Stimulated activated CD8-positive, alpha-beta memory T cell treated with anti-CD3 and anti-CD28 coated beads, Interleukin-4, amount 100 ng/mL, for 24 hours (primary cell): ENCODE results near the gene RASGRP2.
"Not testable (repeated sequence)": the region's sequence is repeated elsewhere in the genome, so short reads cannot be mapped to it uniquely, and the experiment has no call there.

Source experiments
- DNase-seq: peaks from one replicate; pipeline ENCODE4 v3.0.0-alpha.2; 2020; ENCODE audit warnings: low read depth

Gene RASGRP2

DNA sequence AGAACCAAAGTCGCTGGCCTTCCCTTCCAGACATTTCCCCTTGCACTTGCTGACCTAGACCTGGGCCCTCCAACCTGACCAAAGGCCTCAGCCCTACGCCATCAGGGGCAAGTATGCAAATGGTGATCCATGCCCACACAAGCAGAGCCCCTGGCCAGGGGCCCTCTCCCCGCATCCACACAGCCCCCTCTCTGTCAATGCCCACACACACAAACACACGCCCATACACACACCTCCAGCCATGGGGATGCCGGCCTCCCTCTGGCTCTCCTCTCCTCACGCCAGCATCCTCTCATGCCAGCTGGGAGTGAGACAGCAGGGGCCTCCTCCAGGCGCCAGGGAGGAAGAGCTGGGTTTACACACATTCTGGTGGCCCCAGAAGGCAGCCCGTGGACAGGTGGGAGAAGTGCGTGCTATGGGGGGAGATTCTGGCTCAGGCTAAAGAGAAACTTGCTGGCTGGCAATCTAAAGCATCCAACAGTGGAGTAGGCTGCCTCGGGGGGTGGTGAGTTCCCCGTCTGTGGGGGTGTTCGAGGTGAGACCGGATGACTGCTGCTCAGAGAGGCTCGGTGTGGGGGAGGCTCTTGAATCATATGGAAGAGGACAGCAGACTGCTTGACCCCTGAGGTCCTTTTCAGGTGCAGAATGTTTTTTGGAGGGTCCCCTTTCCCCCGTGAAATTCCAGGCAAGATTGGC lies 25.7 kb downstream of the RASGRP2 start:
- no peak for DNase-seq

DNA sequence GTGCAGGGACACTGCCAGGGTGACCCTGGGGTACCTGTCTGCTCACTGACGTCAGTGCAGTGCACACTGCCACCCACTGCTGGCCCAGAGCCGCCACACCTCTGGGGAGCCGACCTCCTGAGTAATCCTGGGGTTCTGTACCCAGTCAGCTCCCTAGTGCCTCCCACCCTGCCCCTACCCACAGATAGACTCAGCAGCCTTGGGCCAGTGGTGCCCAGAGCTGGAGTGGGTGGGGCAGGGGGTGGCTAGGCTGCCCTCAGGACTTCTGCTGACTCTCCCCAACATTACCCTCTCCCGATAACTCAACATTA lies 26.7 kb downstream of the RASGRP2 start:
- no peak for DNase-seq

DNA sequence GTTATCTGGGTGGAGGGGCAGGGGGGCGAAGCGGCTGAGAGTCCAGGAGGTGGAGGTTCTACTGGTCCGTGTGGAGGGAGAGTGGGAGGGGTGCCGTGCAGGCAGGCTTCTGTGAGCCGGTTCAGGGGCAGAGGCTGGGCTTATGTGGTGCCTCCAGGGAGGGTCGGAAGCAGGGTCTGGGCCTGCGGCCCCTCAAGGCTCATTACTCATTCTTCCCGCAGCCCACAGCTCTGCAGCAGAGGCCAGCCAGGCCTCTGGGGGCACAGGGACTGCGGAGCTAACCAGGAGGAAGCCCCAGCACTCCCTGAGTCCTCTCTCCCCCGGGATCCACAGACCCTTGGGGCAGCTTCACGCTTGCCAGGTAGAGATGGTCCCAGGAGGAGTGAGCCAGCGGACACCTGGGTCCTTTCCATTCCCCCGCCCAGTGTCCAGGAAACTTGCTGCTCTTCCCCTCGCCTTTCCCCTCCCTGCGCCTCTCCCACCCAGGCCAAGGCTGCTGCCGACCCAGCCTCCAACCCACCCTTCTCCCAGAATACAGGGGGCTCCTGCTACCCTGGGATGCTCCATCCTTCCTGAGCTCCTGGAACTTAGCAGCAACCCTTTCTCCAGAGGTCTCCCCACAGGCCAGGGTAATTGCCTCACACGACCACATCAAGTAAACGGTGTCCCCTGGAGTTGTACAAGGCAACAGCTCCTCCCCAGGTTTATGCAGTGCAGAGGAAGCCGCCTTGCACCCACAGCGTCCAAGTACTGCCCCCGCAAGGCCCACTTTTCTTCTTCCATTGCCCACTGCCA lies 27.3 kb downstream of the RASGRP2 start:
- DNase-seq = no peak

DNA sequence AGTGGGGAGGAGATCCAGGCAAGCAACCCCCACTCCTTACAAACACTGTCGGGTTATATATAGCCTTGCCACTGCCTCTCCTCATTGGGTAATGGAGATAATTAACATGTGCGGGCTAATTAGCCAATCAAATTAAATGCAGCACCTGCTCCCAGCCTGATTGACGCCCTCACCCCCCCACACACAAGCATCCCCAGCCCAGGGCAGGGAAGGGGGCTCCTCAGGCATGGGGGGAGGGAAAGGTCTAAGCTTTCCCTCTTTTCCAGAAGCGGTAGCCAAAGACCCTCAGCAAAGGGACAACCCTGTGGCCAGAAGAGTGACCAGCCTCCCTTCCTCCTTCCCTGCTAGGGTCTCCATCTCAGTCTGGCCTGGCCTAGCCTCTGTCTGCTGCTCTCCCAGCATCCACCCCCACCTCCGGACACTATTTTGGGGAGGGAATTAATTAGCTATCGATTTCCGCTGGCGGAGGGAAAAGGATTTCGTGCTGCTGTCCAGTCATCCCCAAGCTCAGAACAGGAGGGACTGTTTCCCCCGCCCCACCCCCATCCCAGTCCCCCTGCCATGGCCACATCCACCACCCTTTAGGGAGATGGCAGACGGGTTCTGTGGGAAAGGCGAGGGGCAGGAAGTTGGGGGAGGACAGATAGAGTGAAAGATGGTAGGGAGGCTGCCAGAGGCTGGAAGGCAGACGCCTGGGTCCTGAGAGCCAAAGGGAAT lies 28.0 kb downstream of the RASGRP2 start:
- DNase-seq = no peak

DNA sequence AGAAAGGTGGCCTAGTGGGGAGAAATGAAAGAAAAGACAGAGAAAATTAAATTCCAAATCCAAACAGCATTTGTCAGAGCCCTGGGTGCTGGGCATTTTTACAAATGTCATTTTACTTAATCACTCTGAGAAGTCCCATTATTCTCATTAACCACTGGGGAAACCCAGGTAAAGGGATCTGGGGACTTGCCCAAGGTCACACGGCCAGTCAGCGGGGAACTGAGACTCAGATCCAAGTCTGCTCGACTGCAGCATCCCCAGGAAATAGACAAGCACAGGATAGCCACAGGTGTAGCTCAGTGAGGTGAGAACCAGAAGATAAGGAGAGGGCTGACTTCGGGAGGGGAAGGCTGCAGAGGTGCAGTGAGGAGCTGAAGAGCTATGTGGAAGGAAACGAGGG lies 28.8 kb downstream of the RASGRP2 start:
- DNase-seq = no peak

DNA sequence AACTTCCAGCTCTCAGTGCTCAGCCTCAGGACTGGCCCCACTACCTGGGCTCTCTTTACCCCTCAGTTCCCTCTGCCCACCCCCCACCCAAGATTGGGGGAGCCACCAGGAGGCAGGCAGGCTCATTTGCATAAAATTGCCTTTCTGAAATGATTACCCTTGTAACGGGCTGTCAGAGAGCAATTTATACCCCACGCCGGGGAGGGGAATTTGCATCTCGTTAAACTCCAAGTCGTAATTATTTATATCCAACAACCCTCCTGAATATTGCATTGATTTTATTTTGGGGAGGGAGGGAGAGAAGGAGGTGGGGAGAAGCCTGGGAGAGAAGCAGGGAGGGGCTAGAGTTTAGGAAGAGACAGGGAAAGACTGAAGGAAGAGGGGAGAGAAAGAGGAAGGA lies 29.3 kb downstream of the RASGRP2 start:
- no peak for DNase-seq

DNA sequence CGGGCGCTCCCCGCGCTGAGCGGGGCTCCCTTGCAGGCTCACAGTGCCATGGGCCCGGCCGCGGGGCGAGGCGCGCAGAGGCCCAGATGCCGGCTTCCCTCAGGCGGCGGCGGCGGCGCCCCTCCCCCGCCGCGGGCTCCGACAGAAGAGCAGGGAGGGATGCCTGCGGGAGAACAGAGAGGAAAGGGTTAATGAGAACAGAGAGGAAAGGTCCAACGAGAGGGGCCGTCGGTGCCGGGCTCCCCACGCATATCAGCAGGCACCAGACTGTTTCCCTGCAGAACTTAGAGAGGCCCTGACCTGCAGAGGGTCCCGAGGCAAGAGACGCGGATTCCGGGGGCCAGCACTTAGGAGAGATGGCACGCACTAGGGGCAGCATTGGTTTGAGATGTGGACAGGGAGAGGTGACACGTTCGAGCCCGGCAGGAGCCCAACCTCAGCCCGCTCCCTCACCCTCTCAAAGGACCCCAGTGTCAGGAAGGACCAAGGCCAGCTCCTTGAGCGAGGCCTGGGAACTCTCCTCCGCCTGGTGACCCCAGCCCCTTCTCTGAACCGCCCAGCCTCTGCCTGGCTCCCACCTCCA lies 30.1 kb downstream of the RASGRP2 start:
- no peak for DNase-seq

DNA sequence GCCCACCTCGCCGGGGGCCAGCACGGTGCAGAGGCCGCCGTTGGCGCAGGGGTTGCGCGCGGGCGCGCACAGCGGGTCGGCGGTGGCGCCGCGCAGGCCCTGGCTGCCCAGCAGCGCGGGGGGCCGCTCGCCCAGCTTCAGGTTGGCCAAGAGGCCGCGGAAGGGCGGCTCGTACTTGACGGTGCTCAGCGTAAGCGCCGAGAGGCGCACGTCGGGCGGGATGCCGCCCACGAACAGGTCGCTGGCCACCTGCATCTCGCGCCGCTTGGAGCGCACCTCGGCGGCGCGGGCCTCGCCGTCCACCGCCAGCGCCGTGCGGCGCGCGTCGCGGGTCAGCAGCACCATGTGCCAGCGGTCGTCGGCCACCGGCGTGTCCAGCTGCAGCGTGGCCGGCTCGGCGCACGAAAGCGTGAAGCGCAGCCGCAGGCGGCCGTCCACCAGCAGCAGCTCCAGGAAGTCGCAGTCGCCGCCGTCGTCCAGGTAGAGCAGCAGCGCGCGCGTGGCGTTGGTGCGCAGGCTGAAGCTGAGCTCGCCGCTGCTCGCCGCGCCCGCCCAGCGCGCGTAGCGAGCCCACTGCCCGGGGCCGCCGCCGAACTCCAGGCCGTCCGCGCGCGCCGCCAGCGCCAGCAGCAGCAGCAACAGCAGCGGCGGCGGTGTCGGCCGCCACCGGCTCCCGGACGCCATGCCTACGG lies 30.8 kb downstream of the RASGRP2 start:
- no peak for DNase-seq

DNA sequence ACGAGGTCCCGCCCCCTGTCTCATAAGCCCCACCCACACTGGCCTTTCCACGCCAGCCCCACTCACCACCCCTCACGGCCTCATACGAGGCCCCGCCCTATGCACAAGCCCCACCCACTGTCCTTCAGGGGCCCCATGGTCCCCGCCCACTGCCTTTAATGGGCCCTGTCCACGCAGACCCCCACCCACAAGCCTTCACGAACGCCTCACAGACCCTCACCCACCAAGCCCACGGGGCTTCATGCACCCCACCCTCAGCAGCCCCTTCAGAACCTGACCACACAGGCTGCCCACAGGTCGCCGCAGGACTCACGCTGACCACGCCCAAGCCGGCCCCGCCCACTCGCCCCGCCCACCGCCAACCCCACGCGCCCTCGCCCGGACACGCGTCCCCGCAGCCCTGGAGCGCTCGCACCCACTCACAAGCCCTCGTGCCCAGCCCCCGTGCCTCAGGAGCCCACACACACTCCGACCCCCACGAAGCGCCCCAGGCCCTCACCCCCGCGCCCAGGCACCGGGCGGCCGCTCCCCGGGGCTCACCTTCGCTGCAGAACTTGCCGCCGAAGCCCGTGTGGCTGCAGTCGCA lies 31.4 kb downstream of the RASGRP2 start:
- DNase-seq = no peak

DNA sequence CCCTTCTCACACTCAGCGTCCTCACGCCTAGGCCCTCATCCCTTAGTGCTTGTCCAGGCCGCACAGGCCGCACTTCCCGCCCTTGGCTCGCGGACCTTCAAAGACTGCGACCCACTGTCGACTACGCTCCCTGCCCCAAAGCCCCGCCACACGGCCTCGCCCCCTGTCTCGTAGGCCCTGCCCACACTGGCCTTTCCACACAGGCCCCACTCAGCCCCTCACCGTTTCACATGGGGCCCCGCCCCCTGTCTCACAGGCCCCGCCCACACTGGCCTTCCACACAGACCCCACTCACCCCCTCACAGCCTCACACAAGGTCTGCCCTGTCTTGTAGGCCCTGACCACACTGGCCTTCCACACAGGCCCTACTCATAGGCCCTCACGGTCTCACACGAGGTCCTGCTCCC lies 32.0 kb downstream of the RASGRP2 start:
- no peak for DNase-seq

DNA sequence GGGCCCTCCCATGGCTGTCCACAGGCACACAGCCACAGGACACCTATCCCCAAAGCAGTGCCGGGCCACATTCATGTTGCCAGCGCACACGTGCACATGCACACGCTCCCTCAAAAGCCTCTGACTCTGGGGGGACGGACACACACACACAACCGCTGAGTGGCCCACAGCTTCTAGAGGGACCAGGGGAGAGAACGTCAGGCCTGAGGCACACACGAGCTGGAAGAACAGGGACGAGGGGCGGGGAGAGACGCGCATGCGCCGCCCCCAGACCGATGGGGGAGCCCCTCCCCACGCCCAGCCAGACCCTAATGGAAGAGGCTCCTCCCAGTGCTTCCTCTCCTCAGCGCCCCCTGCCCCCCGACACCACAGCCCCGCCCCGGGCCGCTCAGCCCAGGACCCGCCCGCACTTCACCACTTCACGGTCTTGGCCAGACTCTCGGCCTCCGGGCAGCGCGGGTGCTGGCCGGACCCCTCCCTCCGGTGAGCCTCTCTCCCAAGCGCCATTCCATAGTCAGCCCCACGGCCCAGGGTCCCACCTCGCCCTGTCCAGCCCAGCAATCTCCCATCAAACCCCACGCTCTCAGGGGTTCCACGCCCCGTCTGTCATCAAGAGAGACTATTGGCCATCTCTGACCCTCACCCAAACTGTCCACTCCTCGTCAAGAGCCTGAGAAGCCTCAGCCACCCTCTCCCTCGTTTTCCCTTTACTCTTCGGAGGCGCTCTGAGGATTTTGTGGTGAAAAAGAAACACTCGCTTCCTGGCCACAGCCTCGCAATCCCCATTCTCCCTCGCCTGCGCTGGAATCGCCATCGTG lies 32.6 kb downstream of the RASGRP2 start:
- no peak for DNase-seq

DNA sequence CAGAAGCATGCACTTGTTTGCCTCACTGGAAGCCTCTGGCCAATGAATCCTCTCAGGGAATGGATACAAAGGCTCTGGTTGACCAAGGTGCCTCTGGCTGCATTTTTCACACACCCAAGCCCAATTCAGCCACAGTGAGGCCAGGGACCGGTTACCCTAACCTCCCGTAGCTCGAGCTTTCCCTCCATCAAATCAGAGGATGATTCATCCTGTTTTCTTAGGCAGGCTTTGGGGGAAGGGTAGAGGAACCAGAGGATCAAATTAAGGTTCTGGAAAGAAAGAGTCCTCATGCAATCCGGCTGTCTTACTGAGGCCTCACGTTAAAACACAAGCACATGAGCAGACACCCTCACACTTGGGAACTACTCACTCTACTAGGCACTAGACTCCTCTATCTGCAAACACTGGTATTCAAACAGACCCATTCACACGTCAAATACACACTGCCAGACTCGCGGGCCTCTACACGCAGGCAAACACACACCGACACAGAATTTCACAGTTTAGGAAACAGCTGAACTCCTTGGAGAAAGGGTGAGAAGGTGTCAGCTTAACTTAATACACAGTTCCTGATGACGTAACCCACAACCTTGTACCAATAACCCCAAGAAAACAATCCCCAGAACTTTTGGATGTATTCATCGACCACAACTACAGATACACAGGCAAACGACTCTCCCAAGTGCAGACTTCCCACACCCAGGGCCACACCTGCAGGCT lies 33.4 kb downstream of the RASGRP2 start:
- DNase-seq = no peak

DNA sequence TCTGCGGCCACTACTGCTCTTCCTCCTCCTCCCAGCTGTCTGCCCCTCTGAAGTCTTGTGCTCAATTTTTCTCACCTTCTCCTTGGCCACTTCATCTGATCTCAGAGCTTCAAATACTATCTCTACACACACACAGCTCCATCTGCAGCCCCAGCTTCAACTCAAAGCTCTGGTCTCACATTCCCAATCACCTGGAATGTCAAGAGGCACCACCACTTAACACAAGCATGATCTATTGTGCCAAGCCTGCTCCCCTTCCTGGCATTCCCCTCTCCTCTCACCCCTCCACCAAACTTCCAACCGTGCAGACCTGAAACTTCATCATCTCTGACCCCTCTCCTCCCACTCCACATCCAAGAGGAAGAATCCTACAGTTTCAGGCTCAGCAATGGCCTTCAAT lies 38.4 kb downstream of the RASGRP2 start:
- no peak for DNase-seq

DNA sequence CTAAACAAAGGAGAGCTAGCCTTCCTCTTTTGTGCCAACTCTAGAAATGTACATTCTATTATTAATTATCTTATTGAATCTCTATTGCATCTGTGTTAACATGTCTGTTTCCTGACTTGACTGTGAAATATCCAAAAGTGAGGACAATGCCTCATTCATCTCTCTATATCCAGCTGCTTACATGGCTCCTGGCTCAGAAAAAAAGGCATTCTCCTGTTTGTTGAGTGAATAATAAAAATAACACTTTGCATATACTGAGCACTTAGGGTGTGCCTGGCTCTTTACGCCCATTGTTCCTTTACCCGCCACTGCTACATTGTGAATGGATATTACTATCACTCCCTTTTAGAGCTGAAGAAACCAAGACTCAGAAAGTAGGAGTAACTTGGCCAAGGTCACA lies 40.9 kb downstream of the RASGRP2 start:
- DNase-seq = no peak

DNA sequence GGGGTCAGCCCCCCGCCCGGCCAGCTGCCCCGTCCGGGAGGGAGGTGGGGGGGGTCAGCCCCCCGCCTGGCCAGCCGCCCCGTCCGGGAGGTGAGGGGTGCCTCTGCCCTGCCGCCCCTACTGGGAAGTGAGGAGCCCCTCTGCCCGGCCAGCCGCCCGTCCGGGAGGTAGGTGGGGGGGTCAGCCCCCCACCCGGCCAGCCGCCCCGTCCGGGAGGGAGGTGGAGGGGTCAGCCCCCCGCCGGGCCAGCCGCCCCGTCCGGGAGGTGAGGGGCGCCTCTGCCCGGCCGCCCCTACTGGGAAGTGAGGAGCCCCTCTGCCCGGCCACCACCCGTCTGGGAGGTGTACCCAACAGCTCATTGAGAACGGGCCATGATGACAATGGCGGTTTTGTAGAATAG lies 42.0 kb downstream of the RASGRP2 start:
- DNase-seq = not testable (repeated sequence)

DNA sequence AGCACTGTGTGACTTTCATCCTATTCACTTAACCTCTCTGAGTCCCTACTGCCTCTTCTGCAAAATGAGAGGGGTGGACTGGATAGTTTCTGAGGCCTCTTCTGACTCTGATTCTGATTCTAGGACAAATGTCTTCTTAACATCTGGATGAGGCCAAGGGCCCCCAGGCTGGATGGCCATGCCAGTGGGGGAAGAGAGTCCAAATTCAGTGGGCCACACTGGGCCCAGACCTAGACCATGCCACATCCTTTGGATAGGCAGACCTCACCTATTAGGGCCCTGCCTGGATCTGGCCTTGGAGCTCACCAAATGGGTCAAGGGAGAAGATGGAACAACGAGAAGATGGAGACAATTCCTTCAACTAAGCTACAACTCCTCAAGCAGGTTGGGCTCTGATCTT lies 45.5 kb downstream of the RASGRP2 start:
- DNase-seq = no peak

DNA sequence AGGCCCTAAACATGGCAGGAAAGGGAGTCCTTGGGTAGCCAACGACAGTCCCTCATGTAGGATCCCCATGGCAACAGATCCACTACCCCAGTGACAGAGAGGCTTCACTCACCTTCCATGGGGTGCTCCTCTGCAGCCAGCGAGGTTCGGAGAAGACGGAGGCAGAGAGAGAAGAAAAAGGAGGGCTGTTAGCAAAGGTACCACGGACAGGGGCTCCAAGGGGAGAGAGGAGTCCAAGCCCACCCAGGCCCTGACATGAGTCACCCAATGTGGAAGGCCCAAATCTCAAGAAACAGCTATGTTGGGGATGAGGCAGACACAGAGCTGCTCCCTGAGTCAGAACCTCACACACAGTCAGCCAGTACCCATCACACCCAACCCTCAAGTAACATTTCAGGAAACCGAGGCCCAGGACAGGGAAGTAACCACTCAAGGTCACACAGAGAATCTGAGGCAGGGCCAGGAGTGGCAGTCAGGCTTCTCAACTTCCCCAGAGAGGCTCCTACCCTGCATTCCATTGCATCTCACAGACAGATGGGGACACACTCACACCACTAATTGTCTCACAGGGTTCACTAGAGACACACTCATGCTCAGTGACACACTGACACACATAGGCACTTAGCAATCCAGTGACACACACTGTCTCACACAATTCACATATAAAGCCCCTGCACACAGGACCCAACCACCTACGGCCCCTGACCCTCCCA lies 46.1 kb downstream of the RASGRP2 start:
- no peak for DNase-seq

DNA sequence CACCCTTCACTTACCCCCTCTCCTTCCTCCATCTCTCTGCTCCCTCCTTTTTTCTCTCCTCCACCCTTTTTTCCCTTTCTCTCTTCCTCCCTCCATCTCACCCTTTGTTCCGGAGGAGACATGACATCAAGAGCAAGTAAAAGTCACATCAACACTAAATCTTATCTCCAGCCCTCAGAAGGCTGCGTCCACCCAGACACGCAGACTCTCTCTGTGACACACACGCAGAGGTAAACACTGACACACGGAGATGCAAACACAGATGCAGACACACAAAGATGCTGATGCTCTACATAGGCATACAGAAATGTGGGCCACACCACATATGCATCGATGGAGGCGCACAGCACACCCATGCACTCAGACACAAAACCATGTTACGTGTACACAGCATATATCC lies 47.9 kb downstream of the RASGRP2 start:
- DNase-seq = no peak

DNA sequence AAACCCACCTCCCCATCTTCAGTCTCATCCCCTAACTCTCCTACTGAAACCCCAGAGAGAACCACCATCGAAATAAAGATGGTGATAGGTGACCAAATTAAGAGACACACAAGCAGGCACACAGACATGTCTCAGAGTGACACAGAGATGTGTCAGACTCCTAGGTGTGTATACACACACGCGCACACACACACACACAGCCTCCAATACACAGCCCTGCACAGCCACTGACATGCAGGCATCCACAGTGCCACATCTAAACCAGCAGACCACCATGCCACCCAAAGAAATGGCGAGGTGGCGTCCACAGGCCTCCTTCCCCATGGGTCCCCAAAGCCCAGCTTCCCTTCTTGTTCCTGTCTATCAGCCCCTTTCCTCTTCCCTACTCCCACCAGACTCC lies 48.4 kb downstream of the RASGRP2 start:
- DNase-seq = no peak
